HG03039 (cell line): ENCODE data around the gene DRD5.
"Not testable (repeated sequence)": the region's sequence is repeated elsewhere in the genome, so short reads cannot be mapped to it uniquely, and the experiment has no call there.

ENCODE experiments used
- ATAC-seq: cut with Tn5 transposase; IDR thresholded peaks from one replicate; pipeline ENCODE4 v1.9.1; 2021; ENCODE audit warnings: mild to moderate bottlenecking, moderate library complexity; ENCODE audit not compliant: unreplicated experiment

The DRD5 gene

GRCh38 chr4:9781343-9782135 is at the start of gene DRD5:
Gene DRD5, plus strand, starts transcription at chr4:9781634. Its CDS starts 396 bp downstream, at chr4:9782030.
- no peak for ATAC-seq

- not testable (repeated sequence) for ATAC-seq
Measured at GRCh38 chr4:9732256-9732655, 49.2 kb upstream of the DRD5 start.

- no peak for ATAC-seq
Measured at GRCh38 chr4:9735515-9735914, 45.9 kb upstream of the DRD5 start.

GRCh38 chr4:9737280-9737679 is 44.2 kb upstream of the DRD5 start:
- not testable (repeated sequence) for ATAC-seq

- ATAC-seq, result not testable (repeated sequence)
Measured at GRCh38 chr4:9743789-9744188, 37.6 kb upstream of the DRD5 start.

GRCh38 chr4:9745782-9746181 is 35.7 kb upstream of the DRD5 start:
- ATAC-seq, result no peak

GRCh38 chr4:9758641-9759317 is 22.7 kb upstream of the DRD5 start:
- ATAC-seq, result no peak

- no peak for ATAC-seq
Measured at GRCh38 chr4:9762823-9763475, 18.5 kb upstream of the DRD5 start.

GRCh38 chr4:9764155-9764696 is 17.2 kb upstream of the DRD5 start:
- no peak for ATAC-seq

GRCh38 chr4:9765091-9765490 is 16.3 kb upstream of the DRD5 start:
- no peak for ATAC-seq

- no peak for ATAC-seq
Measured at GRCh38 chr4:9769321-9769720, 12.1 kb upstream of the DRD5 start.

GRCh38 chr4:9771034-9771433 is 10.4 kb upstream of the DRD5 start:
- ATAC-seq, result no peak

- ATAC-seq, result no peak
Measured at GRCh38 chr4:9773471-9773870, 8.0 kb upstream of the DRD5 start.

GRCh38 chr4:9782136-9782436 is 652 bp downstream of the DRD5 start:
- no peak for ATAC-seq

GRCh38 chr4:9785891-9786290 is 4.5 kb downstream of the DRD5 start:
- ATAC-seq, result not testable (repeated sequence)

- no peak for ATAC-seq
Measured at GRCh38 chr4:9792381-9792780, 10.9 kb downstream of the DRD5 start.

GRCh38 chr4:9796641-9797040 is 15.2 kb downstream of the DRD5 start:
- ATAC-seq, result not testable (repeated sequence)

GRCh38 chr4:9800848-9801247 is 19.4 kb downstream of the DRD5 start:
- ATAC-seq, result no peak

- ATAC-seq, result no peak
Measured at GRCh38 chr4:9804918-9805317, 23.5 kb downstream of the DRD5 start.

GRCh38 chr4:9808077-9808476 is 26.6 kb downstream of the DRD5 start:
- ATAC-seq, result no peak

- no peak for ATAC-seq
Measured at GRCh38 chr4:9811806-9812205, 30.4 kb downstream of the DRD5 start.
